Skin epidermis (tissue), 12 donors: ENCODE measurements around the gene ADGRL3.
"Not testable (repeated sequence)": the region's sequence is repeated elsewhere in the genome, so short reads cannot be mapped to it uniquely, and the experiment has no call there.

ENCODE experiments used
- H3K27ac ChIP-seq, 21 experiments: fragments of 200-600 bp; sonication (generic) in 11 of 21; one replicate each; pipeline ENCODE4 v1.5.0; 2020; ENCODE audit warnings: mild to moderate bottlenecking in 3 of 21, inconsistent platforms in 2 of 21, moderate library complexity in 2 of 21
- H3K4me3 ChIP-seq, 7 experiments: fragments of 200-600 bp; sonication (generic) in 2 of 7; one replicate each; pipeline ENCODE4 v1.5.0; 2020; ENCODE audit warnings: inconsistent platforms in 2 of 7, mild to moderate bottlenecking in 2 of 7, moderate library complexity in 1 of 7

The ADGRL3 gene

GRCh38 chr4:61451935-61452334 lies 251.8 kb downstream of the ADGRL3 start:
- Histone ChIP-seq H3K4me3 (no peak overlapping the region), H3K27ac (no peak overlapping the region)

- H3K27ac ChIP-seq, result peak overlapping the region in 6 of 21 experiments; percentile 1 to 52 (median 24)
- H3K4me3 ChIP-seq, result no peak overlapping the region
These were observed 261.8 kb downstream of the ADGRL3 start for GRCh38 chr4:61461956-61462355.

GRCh38 chr4:61462451-61463326 lies 262.6 kb downstream of the ADGRL3 start:
- Histone ChIP-seq H3K27ac (peak overlapping the region in 9 of 21 experiments; percentile 14 to 66 (median 38)), H3K4me3 (no peak overlapping the region)

- H3K27ac ChIP-seq, result no peak overlapping the region
- H3K4me3 ChIP-seq, result no peak overlapping the region
These were observed 268.0 kb downstream of the ADGRL3 start for GRCh38 chr4:61468024-61468720.

DNA sequence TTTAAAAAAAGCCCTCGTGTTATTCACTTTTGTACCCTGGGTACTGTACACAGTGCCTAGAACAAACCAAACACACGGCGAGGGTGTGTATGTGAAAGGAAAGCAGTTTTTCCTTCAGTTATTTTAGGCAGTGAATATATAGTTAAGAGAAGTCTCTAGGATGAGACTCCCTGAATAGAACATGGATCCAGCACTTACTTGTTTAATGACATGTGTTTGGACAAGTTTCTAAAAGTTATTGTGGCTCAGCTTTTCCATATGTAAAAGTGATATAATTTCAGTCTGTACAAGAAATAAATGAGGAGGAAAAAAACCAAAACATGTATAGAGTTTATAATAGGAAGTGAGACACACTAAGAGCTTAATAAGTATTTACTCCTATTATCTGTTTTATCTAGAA lies 273.2 kb downstream of the ADGRL3 start:
- Histone ChIP-seq H3K4me3 (no peak overlapping the region), H3K27ac (no peak overlapping the region)

- H3K4me3 ChIP-seq, result no peak overlapping the region
- H3K27ac ChIP-seq, result no peak overlapping the region
These were observed 278.2 kb downstream of the ADGRL3 start for GRCh38 chr4:61478340-61478739.

DNA sequence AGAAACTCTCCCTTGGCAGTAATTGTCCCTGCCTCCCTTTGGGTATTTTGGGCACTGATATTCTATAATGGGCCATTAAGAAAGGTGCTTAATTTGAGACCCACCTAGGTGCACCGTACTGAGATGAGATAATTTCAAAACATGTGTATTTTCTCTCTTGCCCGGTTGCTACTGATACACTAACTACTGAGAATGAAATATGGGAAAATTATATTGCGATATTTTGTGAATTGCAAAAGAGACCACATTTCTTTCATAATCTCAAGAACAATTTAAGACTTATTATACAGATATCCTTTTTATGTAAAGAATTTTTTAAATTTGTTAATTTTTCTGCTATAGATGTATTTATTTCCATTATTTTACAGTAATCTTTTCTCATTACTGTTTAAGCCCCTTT lies 284.9 kb downstream of the ADGRL3 start:
- no peak overlapping the region for H3K27ac ChIP-seq
- no peak overlapping the region for H3K4me3 ChIP-seq

- Histone ChIP-seq H3K27ac (no peak overlapping the region), H3K4me3 (no peak overlapping the region)
These were observed 289.8 kb downstream of the ADGRL3 start for GRCh38 chr4:61489927-61490326.

GRCh38 chr4:61493041-61493440 lies 292.9 kb downstream of the ADGRL3 start:
- no peak overlapping the region for H3K27ac ChIP-seq
- H3K4me3 ChIP-seq, result no peak overlapping the region

GRCh38 chr4:61493470-61493869 lies 293.3 kb downstream of the ADGRL3 start:
- no peak overlapping the region for H3K4me3 ChIP-seq
- H3K27ac ChIP-seq, result no peak overlapping the region

- Histone ChIP-seq H3K27ac (no peak overlapping the region), H3K4me3 (no peak overlapping the region)
These were observed 300.8 kb downstream of the ADGRL3 start for GRCh38 chr4:61500883-61501282.

GRCh38 chr4:61501812-61502211 lies 301.7 kb downstream of the ADGRL3 start:
- Histone ChIP-seq H3K27ac (no peak overlapping the region), H3K4me3 (no peak overlapping the region)

- H3K27ac ChIP-seq, result no peak overlapping the region
- no peak overlapping the region for H3K4me3 ChIP-seq
These were observed 305.9 kb downstream of the ADGRL3 start for GRCh38 chr4:61505773-61506685.

- no peak overlapping the region for H3K27ac ChIP-seq
These were observed 307.0 kb downstream of the ADGRL3 start for GRCh38 chr4:61507091-61507490.

GRCh38 chr4:61509721-61510241 lies 309.7 kb downstream of the ADGRL3 start:
- not testable (repeated sequence) for H3K4me3 ChIP-seq, H3K27ac ChIP-seq

More at GRCh38 chr4:61507091-61507490, 307.0 kb downstream of the ADGRL3 start:
- H3K4me3 ChIP-seq, result no peak overlapping the region

DNA sequence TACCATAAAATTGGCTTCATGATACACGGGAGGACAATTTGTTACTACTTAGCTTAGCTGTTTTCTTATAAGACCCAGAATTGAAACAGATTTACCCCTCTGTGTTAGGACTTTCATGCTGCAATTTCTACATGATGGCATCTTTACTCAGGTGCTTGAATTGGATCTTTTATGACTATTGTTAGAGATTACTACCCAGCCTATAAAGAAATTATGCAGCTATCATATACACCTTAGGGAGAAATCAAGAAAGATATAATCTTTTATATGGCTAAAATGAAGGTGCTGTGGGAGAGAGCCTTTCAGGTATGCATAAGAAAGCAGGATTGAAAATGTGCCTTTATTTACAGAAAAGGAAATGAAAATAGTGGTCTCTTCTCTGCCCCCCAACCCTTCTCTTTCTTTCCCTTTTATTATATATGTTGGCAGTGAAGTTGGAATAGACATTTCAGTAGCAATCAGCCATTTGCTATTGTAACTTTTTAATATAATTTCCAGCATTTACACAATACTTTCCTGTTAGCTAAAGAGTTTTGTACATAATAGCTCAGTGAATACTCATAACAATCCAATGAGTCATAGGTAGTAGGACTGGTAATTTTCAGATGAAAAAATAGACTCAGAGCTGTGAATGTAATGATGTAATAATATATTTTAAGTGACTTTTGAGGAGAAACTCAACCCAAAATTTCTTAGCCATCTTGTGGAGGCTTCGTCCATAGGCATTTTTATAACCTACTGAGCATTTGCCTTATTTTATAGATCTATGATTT lies 311.8 kb downstream of the ADGRL3 start:
- H3K27ac ChIP-seq, result no peak overlapping the region

DNA sequence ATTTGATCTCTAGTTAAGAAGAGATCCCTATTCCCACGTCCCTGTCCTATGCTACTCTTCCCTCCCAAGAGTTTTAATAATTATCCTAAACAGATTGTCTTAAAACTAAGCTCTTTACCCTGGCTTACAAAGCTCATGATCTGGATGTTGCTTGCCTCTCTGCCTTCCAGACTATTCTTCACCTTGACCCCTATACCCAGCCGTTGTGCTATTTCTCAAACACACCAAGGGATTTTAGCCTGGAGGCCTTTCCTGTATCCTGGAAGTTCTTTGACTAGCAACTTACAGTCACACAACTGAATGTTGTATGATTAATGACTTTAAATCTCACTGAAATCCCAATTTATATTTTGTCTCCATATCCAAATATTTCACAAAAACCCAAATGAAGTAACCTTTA lies 314.9 kb downstream of the ADGRL3 start:
- Histone ChIP-seq H3K27ac (no peak overlapping the region), H3K4me3 (no peak overlapping the region)

More for the DNA sequence above, 311.8 kb downstream of the ADGRL3 start:
- H3K4me3 ChIP-seq, result no peak overlapping the region

- H3K4me3 ChIP-seq, result no peak overlapping the region
These were observed 317.0 kb downstream of the ADGRL3 start for GRCh38 chr4:61517144-61517543.

DNA sequence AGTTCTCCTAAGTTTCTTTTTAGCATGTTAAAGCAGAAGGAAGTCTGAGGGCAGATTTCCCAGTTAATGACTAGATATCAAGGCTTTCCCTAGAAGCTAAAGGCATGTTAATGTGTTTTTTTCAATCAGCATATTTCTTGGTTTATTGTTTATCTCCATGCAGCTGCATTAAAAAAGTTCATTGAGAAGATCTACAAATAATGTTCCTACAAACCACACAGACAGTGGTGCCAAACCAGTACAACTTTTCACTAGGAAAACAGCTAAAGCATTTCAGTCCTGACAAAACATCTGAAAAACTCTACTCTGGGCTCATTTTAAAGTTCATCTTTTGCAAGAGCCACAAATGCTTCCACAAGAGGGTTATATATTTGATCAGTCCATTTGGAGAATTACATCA lies 320.0 kb downstream of the ADGRL3 start:
- Histone ChIP-seq H3K27ac (no peak overlapping the region), H3K4me3 (no peak overlapping the region)

More at GRCh38 chr4:61517144-61517543, 317.0 kb downstream of the ADGRL3 start:
- H3K27ac ChIP-seq, result no peak overlapping the region
